Pons (tissue), 1 donor: ENCODE data around the gene JAK2.
A peak's percentile ranks its signal among the peaks of the same experiment; 100 is the strongest.
"Not testable (repeated sequence)": the region's sequence is repeated elsewhere in the genome, so short reads cannot be mapped to it uniquely, and the experiment has no call there.

Experiments used
- DNase-seq: peaks from one replicate; pipeline ENCODE4 v3.0.0-alpha.2; 2016; ENCODE audit warnings: low spot score

The JAK2 gene

GRCh38 chr9:4984621-4985385 lies at the start of gene JAK2:
JAK2 (plus strand) TSS chr9:4985272; CDS start chr9:5021988, 36,716 bp downstream.
- DNase-seq, result peak; percentile 87

DNA sequence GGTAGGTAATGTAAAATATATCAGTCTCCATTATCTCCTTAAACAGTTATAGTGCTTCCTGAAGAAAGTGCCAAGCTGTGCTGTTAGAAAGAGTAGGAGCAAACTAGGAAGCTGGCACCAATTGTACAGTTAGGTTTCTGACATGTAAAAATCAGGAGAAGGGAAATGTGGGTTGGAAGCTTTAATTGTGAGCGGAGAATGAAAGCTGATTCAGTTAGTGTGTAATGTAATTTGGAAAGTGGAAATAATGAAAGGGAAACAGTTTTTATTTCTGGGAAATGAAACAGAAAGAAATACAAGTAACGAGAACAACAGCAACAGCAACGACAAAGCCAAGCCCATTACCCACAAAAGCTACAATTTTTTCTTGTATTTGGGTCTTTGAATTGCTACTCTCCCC lies 48.8 kb upstream of the JAK2 start:
- DNase-seq, result peak; percentile 35

DNA sequence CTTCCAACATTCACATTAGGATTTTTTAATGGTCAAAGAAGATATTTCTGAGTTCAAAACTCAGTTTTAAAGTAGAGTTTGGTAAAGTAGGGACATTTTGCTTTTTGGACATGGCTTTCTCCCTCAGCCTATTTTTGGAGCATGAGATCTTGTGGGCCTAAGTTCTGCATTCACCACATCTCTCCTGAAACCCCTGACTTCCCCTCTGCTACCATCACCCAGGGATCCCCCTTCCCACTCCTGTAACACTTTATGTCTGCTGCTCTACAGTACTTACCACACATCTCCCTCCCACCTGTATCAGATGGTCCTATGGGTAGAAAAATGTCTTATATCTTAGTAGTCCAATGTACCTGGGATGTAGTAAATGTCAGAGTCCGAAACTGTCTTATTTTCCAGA lies 48.2 kb upstream of the JAK2 start:
- peak; percentile 54 for DNase-seq

- DNase-seq, result no peak
Measured at GRCh38 chr9:4937446-4937845, 47.6 kb upstream of the JAK2 start.

DNA sequence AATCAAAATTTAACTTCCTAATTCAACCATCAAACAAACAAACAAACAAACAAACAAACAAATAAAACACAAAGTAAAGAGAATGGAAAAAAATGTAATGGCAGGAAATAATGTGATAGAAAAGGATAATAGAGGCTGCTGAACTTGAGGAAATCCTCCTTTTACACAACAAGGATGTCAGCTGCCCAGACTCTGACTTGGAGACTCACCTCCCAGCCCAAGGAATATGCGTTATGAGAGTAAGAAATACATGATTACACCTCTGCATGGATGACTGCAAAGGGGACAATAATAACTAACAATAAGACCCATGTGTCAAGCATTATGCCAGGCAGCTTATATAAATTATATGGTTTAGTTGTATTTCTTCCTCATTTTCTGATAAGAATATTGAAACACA lies 46.6 kb upstream of the JAK2 start:
- DNase-seq, result no peak

DNA sequence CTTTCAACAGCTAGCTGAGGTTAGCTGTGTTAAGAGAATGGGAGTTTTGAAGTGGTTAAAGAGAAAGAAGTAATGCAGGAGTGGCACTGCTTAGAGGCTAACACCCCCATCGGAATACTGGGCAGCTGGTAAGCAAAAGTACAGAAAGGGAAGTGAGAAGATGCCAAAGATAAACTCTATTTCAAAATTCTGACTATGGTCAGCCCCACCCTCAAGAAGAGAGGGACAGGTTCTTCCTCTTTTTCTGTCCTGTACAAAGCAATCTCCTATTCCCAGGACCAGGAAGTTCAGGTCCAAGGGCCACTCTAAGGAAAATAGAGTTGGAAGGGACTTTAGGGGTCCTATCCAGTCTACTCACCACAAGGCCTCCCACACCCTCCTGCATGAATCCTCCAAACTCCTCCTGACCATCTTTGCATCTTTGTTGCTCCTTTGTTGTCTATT lies 45.9 kb upstream of the JAK2 start:
- peak; percentile 71 for DNase-seq

DNA sequence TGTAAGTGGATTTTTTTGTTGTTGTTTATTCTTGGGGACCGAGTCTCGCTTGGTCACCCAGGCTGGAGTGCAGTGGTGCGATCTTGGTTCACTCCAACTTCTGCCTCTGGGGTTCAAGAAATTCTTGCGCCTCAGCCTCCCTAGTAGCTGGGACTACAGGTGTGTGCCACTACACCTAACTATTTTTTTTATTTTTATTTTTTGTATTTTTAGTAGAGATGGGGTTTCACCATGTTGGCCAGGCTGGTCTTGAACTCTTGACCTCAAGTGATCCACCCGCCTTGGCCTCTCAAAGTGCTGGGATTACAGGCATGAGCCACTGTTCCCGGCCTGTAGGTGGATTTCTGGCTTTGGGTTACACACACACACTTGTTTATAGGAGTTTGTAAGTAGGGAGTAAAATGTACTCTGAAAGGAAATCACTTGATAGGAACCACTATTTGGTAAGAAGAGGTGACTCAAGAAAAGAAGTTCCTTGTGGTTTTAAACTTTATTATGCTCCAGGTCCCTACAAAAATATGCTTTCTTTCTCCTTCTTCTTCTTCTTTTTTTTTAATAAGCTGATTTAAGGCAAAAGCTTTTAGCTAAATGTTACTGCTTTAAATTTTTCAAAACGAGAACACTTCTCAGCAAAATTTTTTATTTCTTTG lies 42.9 kb upstream of the JAK2 start:
- not testable (repeated sequence) for DNase-seq

GRCh38 chr9:4943346-4943745 lies 41.7 kb upstream of the JAK2 start:
- no peak for DNase-seq

- DNase-seq, result not testable (repeated sequence)
Measured at GRCh38 chr9:4944431-4945211, 40.5 kb upstream of the JAK2 start.

GRCh38 chr9:4946937-4947336 lies 38.1 kb upstream of the JAK2 start:
- no peak for DNase-seq

DNA sequence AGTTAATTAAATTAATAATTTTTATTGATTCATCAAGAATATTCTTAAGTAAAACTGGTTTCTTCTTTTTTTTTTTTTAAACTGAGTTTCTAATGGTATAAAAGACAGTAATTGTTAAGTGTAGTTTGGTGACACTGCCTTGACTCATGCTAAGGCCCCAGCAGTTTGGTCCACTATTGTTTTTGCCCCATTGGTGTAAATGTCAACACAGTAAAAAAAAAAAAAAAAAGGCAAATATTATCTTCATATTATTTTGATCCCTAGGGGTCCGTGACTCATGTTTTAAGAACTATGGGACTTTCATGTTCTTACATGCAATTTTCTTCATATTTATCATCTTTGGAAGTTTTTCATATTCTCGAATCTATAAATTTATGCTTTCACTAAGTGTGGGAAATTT lies 29.2 kb upstream of the JAK2 start:
- DNase-seq, result no peak

DNA sequence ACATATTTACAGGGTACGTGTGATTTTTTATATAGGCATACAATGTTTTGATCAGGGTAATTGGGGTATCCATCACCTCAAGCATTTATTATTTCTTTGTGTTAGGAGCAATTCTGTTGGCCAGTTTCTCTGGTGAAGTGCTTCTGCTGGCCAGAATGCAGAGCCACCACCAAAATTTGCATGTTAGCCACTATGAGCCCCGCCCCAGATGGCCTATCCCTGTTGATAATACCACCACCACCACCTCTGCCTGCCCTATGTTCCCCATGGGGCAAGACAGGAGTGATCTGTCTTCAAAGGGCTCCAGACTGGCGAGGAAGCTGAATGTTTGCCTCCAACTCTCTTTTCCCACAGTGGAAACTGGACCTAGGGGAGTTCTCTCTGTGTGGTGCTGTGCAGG lies 26.0 kb upstream of the JAK2 start:
- no peak for DNase-seq

DNA sequence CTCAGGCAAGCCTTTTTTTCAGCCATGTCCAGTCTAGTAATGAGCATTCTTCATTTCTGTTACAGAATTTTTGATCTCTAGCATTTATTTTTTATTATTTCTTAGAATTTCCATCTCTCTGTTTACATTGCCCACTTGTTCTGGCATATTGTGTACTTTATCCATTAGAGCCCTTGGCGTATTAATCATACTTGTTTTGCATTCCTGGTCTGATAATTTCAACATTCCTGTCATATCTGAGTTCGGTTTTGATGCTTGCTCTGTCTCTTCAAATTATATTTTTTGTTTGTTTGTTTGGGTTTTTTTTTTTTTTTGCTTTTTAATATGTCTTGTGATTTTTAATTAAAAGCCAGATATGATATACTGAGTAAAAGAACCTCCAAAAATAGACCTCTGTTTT lies 23.0 kb upstream of the JAK2 start:
- DNase-seq, result no peak

GRCh38 chr9:4964540-4964939 lies 20.5 kb upstream of the JAK2 start:
- no peak for DNase-seq

GRCh38 chr9:4965174-4965821 lies 19.8 kb upstream of the JAK2 start:
- DNase-seq, result no peak

DNA sequence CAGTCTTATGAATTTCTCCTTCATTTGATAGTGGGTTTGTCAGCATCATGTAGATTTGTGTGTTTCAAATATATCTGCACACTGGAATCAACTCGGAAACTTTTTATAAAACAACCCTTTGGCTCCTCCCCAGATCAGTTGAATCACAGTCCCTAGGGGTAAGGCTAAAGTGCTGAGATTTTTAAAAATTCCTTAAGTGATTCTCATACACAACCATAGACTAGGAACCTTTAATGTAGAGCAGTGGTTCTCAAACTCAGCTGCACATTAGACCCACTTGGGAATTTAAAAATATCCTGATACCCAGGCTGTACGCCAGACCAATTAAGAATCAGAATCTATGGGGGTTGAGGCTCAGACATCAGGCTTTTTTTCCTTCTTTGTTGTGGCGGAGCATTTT lies 17.5 kb upstream of the JAK2 start:
- DNase-seq, result no peak

GRCh38 chr9:4969130-4969529 lies 15.9 kb upstream of the JAK2 start:
- DNase-seq, result no peak

- DNase-seq, result peak; percentile 28
Measured at GRCh38 chr9:4970970-4971641, 14.0 kb upstream of the JAK2 start.

GRCh38 chr9:4973246-4973645 lies 11.8 kb upstream of the JAK2 start:
- no peak for DNase-seq

DNA sequence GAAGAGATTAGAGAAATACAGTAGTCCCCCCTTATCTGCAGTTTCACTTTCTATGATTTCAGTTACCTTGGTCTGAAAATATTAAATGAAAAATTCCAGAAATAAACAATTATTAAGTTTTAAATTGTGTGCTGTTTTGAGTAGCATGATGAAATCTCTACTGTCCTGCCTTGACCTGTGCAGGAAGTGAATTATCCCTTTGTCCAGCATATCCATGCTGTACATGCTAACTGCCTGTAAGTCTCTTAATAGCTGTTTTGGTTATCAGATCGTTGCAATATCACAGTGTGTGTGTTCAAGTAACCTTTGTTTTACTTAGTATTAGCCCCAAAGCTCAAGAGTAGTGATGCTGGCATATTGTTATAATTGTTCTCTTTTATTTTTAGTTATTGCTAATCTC lies 11.2 kb upstream of the JAK2 start:
- DNase-seq, result no peak

DNA sequence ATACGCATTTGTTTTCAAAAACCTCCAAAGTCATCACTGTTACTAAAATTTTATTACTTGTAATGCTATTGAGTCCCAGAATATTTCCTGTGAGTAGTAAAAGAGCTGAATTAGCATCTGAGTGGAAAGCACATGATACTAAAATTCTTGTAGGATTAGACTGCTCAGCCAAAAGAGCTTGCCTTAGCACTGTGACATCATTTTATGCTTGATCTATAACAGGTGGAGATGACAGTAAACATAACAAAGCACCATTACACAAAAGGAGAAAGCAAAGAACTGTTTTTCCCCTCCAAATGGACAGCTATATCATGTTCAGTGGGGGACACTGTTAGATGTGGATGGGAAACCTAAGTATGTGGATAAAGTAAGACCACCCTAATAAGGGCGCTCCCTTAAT lies 5.8 kb upstream of the JAK2 start:
- DNase-seq, result no peak
